Skin epidermis (tissue), 12 donors: ENCODE results near the gene PIWIL4.
"Not testable (repeated sequence)": the region's sequence is repeated elsewhere in the genome, so short reads cannot be mapped to it uniquely, and the experiment has no call there.

Source experiments
- H3K27ac ChIP-seq, 21 experiments: fragments of 200-600 bp; sonication (generic) in 11 of 21; one replicate each; pipeline ENCODE4 v1.5.0; 2020; ENCODE audit warnings: mild to moderate bottlenecking in 3 of 21, inconsistent platforms in 2 of 21, moderate library complexity in 2 of 21
- H3K4me3 ChIP-seq, 7 experiments: fragments of 200-600 bp; sonication (generic) in 2 of 7; one replicate each; pipeline ENCODE4 v1.5.0; 2020; ENCODE audit warnings: inconsistent platforms in 2 of 7, mild to moderate bottlenecking in 2 of 7, moderate library complexity in 1 of 7

Gene PIWIL4

DNA sequence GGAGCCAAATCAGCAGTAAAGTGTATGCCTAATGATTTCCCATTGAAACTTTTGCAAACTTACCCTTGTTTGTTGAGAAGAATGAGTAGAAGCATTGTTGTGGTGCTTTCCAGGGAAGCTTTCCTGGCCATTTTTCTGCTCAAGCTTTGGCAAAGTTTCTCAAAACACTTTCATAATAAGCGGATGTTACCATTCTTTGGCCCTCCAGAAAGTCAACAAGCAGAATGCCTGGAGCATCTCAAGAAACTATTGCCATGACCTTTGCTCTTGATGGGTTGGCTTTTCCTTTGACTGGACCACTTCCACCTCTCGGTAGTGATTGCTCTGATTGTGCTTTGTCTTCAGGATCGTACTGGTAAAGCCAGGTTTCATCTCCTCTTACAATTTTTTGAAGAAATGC lies 10.7 kb downstream of the PIWIL4 start:
- no peak overlapping the region for H3K4me3 ChIP-seq
- H3K27ac ChIP-seq, result no peak overlapping the region

DNA sequence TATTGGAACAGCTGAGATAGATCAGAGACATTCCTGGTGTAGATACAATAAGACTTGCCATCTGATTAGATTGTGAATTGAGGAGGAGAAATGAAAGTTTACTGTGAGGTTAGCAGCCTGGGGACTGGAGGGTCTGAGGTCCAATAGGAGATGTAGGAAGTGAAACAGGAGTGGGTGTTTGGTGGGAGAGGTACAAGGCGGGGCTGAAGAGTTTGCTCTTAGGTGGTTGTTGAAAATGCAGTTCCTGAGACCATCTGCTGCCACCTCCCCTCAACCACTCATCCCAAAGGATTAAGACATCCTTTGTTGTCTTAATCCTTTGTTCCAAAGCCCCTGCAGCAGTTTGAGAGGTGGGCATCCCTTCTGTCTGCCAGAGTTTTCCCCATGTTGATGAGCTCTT lies 14.8 kb downstream of the PIWIL4 start:
- Histone ChIP-seq H3K4me3 (no peak overlapping the region), H3K27ac (no peak overlapping the region)

DNA sequence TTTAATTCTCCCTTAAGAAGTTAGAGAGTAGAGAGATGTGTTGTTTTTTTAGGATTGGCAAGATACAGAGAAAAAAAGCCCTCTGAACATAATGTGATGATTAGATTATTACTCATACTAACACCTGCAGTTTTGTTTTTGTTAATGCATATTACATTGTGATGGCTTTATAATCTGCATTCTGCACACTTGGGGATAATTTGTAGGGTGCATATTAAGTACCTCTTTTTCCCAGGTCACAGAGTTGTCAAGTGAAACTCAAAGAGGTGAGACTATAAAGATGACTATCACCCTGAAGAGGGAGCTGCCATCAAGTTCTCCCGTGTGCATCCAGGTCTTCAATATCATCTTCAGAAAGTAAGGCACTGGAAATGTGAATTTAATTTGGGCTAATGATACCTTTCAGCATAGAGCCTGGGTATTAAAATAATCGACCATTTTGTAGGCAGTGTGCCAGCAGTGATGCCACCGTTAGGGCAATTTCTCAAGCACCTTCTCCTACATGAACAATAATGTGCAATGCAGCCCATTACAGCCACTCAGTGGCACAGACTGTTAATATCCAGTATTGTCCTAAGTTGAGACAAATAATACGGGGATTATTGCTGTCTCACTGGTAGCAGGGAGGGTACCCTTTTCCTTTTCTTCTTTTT lies 16.2 kb downstream of the PIWIL4 start:
- H3K4me3 ChIP-seq, result no peak overlapping the region
- H3K27ac ChIP-seq, result peak overlapping the region in 5 of 21 experiments; percentile 25 to 60 (median 51)

DNA sequence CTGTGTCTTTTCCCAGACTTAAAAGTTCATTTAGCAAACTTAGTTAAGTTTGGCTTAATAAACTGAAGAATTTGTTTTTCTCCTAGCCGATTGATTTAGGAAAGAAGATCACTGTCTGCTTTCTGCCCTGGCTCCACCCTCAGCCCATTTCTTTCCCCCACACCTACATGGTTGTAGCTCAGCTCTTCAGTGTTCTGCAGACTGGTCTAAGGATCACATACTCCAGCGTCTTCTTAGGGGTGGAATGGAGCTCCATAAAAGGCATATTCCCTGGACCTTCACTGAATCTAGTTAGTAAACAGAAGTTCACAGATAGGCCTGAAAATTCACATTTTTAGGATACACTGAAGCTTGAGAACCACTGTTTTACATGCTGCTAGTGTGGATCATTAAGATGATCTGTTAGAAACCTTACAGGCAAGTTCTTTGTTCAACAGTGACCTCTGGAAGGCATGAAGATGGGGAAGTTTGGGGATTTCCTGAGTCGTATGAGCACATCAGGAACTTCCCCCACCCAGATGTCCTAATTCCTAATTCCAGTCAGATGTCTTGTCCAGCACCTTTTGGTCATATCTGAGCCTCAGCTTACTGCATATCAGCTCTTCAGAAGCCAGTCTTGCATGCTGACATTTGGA lies 16.8 kb downstream of the PIWIL4 start:
- H3K27ac ChIP-seq, result peak overlapping the region in 5 of 21 experiments; percentile 25 to 60 (median 51)
- no peak overlapping the region for H3K4me3 ChIP-seq

DNA sequence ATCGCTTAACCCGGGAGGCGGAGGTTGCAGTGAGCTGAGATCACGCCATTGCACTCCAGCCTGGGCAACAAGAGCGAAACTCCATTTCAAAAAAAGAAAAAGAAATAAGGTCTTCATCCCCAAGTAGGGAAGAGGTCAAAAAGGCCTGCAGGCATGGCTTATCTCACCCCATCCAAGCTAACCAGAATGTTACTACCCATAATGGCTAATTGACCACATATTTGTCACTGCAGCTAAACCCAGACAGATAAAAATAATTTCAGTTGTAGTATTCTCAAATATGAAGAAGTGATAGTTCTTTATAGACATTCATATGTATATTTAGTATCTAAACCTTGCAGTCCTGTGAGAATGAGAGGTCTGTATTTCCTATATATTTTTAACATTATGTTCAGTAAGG lies 17.8 kb downstream of the PIWIL4 start:
- no peak overlapping the region for H3K4me3 ChIP-seq
- H3K27ac ChIP-seq, result no peak overlapping the region

DNA sequence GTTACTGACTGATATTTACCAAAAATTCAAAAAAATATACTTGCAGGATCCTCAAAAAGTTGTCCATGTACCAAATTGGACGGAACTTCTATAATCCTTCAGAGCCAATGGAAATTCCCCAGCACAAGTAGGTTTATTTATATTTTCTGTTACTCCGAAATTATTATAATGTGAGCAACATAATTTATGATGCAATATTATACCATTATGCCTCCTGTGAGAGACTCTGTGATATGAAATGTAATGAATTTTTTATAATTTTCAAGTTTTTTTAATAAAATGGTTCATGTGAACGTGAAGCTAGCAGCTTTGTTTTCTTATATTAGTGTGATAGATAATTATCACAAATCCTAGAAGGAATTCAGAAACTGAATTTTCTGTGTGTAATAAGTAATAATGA lies 18.2 kb downstream of the PIWIL4 start:
- Histone ChIP-seq H3K4me3 (no peak overlapping the region), H3K27ac (no peak overlapping the region)

DNA sequence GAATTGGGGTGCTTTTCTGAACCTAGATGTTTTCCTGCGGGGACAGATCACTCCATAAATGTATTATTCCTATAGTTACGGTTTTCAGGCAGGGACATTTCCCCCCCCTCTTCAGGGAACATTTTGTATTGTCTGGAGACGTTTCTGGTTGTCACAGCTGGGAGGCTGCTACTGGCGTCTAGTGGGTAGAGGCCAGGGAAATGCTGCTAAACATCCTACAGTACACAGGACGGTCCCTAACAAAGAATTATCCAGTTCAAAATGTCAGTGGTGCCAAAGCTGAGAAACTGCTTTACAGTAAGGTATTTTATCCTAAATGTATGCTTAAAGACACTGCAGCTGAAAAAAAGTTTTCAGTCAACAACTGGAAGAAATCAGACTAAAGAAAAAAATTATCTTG lies 19.4 kb downstream of the PIWIL4 start:
- H3K4me3 ChIP-seq, result no peak overlapping the region
- H3K27ac ChIP-seq, result no peak overlapping the region

DNA sequence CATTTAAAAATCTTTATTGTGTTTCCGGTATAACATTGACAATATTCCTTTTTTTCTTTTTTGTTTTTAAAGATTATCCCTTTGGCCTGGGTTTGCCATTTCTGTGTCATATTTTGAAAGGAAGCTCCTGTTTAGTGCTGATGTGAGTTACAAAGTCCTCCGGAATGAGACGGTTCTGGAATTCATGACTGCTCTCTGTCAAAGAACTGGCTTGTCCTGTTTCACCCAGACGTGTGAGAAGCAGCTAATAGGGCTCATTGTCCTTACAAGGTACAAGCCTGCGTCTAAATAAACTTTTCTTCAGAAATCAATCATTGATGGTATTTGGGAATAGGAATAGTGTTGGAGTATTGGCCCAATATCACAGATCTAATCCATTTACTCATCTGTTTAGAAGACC lies 19.8 kb downstream of the PIWIL4 start:
- Histone ChIP-seq H3K27ac (no peak overlapping the region), H3K4me3 (no peak overlapping the region)

DNA sequence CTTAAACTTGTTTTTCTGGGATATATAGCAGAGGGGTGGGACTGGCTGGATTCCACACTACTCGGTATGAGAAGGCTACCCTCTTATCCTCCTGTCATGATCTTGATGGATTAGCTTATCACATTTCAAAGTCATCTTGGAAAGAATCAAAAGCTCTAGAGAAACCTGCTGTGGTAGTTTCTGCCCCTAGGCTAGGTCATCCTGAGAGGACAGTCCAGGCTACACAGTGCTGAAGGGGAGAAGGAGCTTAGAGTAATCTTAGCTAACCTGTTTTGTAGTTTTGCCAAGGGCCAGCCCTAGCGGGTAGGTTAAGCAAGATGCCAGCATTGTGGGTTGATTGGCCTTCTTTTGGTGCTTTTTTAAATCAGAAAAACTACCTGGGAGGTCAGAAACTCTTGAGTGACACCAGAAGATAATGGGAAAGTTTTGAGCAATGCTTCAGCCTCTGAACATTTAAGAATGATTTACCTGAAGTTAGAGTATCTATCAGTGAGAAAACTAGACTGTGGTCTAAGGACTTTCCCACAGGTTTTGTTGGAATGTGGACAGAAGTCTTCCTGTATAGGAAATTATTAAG lies 21.3 kb downstream of the PIWIL4 start:
- no peak overlapping the region for H3K27ac ChIP-seq
- H3K4me3 ChIP-seq, result no peak overlapping the region

DNA sequence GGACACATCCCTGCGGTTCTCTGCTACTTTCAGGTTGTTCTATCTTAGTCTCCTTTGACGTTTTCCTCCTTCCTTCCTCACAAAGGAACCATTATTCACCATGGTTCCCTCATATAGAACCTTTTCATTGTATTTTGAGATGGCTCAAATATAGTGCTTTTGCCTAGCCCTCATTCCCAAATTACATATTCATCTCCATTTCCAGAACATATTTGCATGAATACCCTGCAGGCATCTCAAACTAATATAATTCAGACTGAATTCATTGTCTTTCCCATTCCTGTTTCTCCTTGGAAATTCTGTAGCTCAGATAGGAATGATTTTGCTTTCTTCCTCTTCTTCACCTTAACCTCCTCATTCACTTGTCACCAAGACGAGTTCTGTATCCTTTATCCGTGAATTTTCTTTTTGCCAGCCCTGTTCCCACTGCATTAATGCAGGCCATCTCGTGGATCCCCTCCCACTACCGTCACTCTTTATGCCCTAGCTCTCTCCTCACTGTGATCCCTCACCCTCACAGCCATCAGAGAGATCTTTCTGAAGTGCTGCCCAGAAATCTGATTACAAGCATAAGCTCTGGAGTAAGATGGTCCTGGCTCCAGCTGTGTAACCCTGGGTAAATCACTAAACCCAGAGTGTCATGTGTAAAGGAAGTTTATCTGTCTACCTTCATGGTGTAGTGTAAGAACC lies 23.3 kb downstream of the PIWIL4 start:
- Histone ChIP-seq H3K4me3 (no peak overlapping the region), H3K27ac (no peak overlapping the region)

DNA sequence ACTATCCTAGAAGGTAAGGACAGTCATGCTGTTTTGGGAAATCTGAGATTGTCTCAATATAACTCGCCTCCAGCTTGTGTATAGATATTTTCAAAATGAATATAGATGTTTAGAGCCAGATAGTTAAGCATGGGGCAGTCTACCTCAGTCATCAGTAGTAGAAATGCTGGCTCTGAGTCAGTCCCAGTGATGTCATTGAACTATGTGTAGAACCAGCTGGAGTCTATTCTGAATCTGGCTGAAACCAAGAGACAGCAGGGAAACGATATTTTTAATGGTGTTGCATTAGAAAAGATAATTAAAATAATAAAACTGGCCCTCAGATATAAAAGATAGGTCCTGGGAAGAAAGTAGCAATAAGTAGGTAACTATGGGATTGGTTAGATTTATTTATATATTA lies 25.9 kb downstream of the PIWIL4 start:
- H3K4me3 ChIP-seq, result no peak overlapping the region
- H3K27ac ChIP-seq, result no peak overlapping the region

DNA sequence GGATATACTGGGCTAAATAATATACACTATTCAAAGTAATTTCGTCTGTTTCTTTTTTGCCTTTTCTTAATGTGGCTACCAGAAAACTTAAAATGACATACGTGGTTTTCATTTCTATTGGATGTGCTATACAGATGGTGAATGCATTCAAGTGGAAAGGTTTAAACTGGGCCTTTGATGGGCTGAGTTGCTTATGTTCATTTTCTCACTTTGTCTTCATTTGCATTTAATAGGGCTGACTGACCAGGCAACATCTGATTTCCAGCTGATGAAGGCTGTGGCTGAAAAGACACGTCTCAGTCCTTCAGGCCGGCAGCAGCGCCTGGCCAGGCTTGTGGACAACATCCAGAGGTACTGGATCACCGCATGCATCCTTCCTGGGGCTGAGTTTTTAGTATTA lies 27.9 kb downstream of the PIWIL4 start:
- Histone ChIP-seq H3K27ac (no peak overlapping the region), H3K4me3 (no peak overlapping the region)

DNA sequence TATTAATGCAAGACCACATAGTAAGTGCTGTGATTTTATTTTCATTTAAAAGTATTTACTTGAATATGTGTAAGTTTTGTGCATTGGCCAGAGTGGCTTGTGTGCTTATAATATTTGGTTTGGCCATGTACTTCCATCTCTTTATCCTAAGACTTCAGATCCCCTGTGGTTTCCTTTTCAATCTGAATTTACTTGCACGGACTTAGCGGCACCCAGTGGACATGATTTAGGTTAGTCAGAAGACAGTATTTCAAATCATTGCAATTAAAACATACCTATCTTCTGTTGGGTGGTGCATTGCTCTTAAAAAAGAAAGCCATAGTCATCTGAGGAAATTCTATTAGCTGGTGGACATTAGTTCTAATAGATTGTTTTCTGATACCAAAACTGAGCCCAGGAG lies 30.7 kb downstream of the PIWIL4 start:
- Histone ChIP-seq H3K27ac (no peak overlapping the region), H3K4me3 (no peak overlapping the region)

DNA sequence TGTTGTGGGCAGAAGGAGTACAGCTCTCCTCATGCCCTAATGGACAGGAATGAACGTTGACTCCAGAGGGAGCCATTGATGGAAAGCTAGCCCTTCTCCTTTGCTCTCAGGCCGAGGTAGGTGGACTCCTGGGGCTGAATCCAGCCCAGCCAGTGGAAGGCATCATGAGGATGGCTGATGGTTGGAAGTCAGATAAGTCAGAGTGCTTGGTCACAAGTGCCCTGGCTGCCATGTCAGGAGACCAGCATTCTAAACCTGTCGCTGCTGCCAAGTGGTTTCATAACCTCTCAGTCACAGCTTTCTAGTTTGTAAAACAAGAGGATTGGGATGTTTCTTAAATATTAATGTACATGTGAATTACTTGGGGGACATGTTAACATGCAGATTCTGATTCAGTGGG lies 32.3 kb downstream of the PIWIL4 start:
- Histone ChIP-seq H3K27ac (no peak overlapping the region), H3K4me3 (no peak overlapping the region)

DNA sequence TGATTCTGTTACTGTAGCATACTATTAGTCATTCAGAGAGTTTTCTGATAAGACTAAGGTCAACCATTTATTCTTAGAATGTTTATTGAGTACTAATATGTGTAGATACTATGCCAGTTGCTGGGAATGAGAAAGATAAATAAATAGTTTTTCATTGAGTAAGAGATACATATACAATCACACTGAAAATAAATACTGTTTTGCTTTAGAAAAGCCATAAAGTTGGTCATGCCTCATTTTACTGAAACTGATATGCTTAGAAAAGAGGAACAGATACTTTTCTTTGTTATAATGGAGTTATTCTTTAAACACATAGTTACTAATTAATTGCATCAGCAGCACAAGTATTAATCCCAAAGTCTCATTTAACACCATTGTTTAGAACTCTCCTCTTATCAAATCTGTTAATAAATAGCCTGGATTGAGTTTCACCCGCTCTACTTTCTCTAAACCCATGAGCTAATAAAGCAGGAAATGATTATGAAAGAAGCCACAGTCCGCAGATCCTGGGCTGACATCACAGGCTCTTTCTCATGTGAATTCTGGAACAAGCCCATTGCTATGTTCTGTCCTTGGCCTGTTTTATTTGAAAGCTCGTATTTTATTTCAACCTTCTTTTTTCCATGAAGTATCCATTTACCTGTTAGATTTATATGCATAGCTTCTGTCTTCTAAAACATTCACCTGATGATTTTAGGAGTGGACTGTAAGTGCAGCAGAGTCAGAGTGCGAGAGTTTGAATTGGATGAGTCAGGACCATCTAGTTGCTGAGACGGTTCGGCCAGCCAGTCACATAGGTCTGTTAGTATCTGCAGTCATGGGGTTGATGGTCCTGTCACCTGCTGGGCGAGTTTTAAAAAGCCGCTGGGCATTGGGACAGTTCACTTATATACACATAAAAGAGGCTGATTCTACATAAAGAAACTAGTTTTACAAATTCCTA lies 35.5 kb downstream of the PIWIL4 start:
- no peak overlapping the region for H3K4me3 ChIP-seq
- no peak overlapping the region for H3K27ac ChIP-seq

DNA sequence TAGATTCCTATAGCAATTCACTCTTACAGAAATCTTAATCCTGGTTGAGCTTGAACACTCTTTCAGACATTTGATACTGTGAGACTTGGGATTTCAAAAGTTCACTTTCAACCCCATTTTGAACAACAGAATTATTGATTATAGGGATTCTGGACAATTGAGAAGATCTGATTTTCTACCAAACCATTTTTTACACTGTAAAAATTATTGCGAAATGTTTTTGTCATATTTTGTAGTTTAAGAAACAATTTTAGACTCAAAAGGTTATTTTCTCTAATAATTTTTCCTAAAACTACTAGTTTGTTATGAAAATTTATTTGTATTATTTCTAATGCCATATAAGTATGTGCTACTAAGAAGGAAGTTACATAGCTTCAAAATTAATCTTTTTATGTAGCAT lies 36.4 kb downstream of the PIWIL4 start:
- Histone ChIP-seq H3K27ac (no peak overlapping the region), H3K4me3 (no peak overlapping the region)

DNA sequence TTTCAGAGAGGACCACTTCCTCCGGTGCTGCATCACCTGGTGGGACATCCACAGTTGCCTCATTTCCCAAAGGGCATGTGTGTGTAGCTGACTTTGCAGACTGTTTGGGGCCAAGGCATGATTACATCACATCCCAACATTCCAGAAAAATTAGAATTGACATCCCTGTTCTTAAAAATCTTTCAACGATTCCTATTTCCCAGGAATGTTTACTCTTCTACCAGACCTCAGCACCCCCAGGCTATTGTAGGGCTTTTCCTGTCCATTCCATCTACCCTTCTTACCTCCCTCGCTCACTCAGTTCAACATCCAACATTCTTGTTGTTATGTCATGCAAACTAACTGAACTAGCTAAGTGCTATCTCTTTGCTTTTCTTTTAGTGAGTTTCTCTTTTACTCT lies 37.3 kb downstream of the PIWIL4 start:
- Histone ChIP-seq H3K27ac (no peak overlapping the region), H3K4me3 (no peak overlapping the region)

DNA sequence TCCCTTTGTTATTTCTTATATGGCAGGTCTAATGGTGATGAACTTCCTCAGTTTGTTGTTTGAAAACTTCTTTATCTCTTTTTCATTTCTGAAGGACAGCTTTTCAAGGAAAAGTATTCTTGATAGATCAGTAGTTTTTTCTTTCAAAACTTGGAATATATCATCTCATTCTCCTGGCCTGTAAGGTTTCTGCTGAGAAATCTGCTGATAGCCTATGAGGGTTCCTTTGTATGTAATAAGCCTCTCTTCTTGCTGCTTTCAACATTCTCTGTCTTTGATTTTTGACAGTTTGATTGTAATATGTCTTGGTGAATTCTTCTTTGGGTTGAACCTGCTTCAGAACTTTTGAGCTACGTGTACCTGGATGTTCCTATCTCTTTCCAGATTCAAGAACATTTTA lies 46.0 kb downstream of the PIWIL4 start:
- H3K27ac ChIP-seq, result no peak overlapping the region
- H3K4me3 ChIP-seq, result no peak overlapping the region

DNA sequence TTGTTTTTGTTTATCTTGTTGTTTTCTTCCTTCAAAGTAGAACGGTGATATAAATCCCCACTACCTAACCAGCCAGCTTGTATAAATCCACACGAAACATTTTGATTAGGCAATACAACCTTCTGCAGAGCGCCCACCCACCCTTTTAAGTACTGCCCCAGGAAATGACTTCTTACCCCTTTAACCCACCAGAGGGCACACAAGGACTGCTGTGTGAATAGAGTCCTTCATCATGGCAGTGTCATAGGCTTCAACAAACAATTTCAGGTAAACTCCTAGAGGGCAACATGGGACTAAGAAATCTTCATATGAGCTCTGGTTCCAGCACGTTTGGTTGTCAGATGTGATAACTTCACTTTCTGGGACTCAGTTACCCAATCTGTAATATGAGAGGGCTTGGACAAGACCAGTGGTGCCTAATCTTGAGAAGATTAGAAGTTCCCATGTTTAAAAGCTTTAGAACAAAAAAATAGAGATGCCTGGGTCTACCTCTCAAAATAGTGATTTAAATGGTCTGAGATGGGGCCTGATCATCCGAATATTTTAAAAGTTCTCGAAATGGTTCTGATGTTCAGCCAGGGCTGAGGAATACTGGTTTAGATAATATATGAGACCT lies 56.1 kb downstream of the PIWIL4 start:
- H3K27ac ChIP-seq, result no peak overlapping the region
- H3K4me3 ChIP-seq, result no peak overlapping the region

DNA sequence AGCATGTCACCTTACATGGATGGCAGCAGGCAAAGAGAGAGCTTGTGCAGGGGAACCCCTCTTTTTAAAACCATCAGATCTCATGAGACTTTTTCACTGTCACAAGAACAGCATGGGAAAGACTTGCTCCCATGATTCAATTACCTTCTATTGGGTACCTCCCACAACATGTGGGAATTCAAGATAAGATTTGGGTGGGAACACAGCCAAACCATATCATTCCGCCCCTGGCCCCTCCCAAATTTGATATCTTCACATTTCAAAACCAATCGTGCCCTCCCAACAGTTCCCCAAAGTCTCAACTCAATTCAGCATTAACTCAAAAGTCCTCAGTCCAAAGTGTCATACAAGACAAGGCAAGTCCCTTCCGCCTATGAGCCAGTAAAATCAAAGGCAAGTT lies 58.3 kb downstream of the PIWIL4 start:
- not testable (repeated sequence) for H3K4me3 ChIP-seq

More for the DNA sequence above, 58.3 kb downstream of the PIWIL4 start:
- not testable (repeated sequence) for H3K27ac ChIP-seq
